H1 (cell line): ENCODE measurements around the gene IRF7. TPM values are rescaled to one million over a fixed set of nuclear protein-coding genes. Genes with fewer than 3 reads are reported as not detected.

Experiments
- CTCF ChIA-PET: fragments of 300-600 bp; sonication (Branson Sonifier 250); formaldehyde crosslinking; loops from one replicate; lab custom pipeline; 2021; ENCODE audit not compliant: partially characterized antibody; lab: Charles Lee
- POLR2A ChIA-PET: fragments of 300-600 bp; sonication (Branson Sonifier 250); formaldehyde crosslinking; loops from one replicate; lab custom pipeline; 2021; ENCODE audit warnings: inconsistent platforms; ENCODE audit not compliant: partially characterized antibody; lab: Charles Lee
- DNase-seq, 2 experiments: peaks; one replicate each; pipeline versions ENCODE4 v3.0.0 to v3.0.0-alpha.2; 2010 to 2022; ENCODE audit warnings: low spot score in 2 of 2, low read depth in 1 of 2, mixed read lengths in 1 of 2
- FAIRE-seq: peaks from 2 replicates; lab custom pipeline; 2011; peaks lifted over from hg19 to GRCh38; lab: Jason Lieb, UNC
- H2AFZ ChIP-seq: 2 replicates; pipeline ENCODE4 v1.8.1; 2012; ENCODE audit warnings: low read length, inconsistent platforms
- H2AK5ac ChIP-seq: 2 replicates; pipeline ENCODE4 v1.6.1; 2013; ENCODE audit warnings: low read depth, low read length
- H2BK120ac ChIP-seq: replicated peaks from 2 replicates; pipeline ENCODE3; 2013; ENCODE audit warnings: low read depth, low read length, inconsistent platforms
- H2BK12ac ChIP-seq: 2 replicates; pipeline ENCODE4 v1.6.1; 2013; ENCODE audit warnings: low read depth, low read length
- H2BK15ac ChIP-seq: 2 replicates; pipeline ENCODE4 v1.6.1; 2013; ENCODE audit warnings: low read length
- H2BK20ac ChIP-seq: 2 replicates; pipeline ENCODE4 v1.6.1; 2013; ENCODE audit warnings: low read length
- H2BK5ac ChIP-seq: 2 replicates; pipeline ENCODE4 v1.6.1; 2013; ENCODE audit warnings: low read depth, low read length
- H3K14ac ChIP-seq: 2 replicates; pipeline ENCODE4 v1.6.1; 2013; ENCODE audit warnings: inconsistent platforms; ENCODE audit not compliant: insufficient read length
- H3K18ac ChIP-seq: 2 replicates; pipeline ENCODE4 v1.6.1; 2013; ENCODE audit warnings: low read length; ENCODE audit errors: extremely low read depth
- H3K23ac ChIP-seq: 2 replicates; pipeline ENCODE4 v1.6.1; 2013; ENCODE audit warnings: inconsistent platforms; ENCODE audit not compliant: insufficient read length
- H3K23me2 ChIP-seq: 2 replicates; pipeline ENCODE4 v1.6.1; 2013; ENCODE audit warnings: low read depth, low read length
- H3K27ac ChIP-seq: 2 replicates; pipeline ENCODE4 v1.6.1; 2011; ENCODE audit warnings: low read depth, low read length, inconsistent platforms
- H3K27me3 ChIP-seq, 4 experiments: replicated peaks in 1 of 4; 1 replicate in 1 of 4; 2 replicates in 3 of 4; pipeline versions ENCODE4 v1.6.1 to v1.8.1; 2011 to 2013; ENCODE audit warnings: low read length in 3 of 4, mild to moderate bottlenecking in 3 of 4, inconsistent platforms in 2 of 4, mixed read lengths in 2 of 4, moderate library complexity in 1 of 4; ENCODE audit not compliant: control insufficient read depth in 3 of 4, insufficient read depth in 3 of 4; ENCODE audit errors: extremely low read depth in 1 of 4
- H3K36me3 ChIP-seq, 4 experiments: 2 replicates each; pipeline versions ENCODE4 v1.6.1 to v1.8.1; 2011 to 2013; ENCODE audit warnings: mild to moderate bottlenecking in 4 of 4, low read length in 3 of 4, moderate library complexity in 2 of 4, control low read depth in 1 of 4, inconsistent platforms in 1 of 4; ENCODE audit not compliant: insufficient read depth in 4 of 4, control insufficient read depth in 2 of 4
- H3K4ac ChIP-seq: replicated peaks from 2 replicates; pipeline ENCODE3; 2013; ENCODE audit warnings: low read length, low read depth, mixed read lengths, inconsistent platforms; ENCODE audit not compliant: insufficient read length
- H3K4me1 ChIP-seq, 4 experiments: replicated peaks in 1 of 4; 1 replicate in 1 of 4; 2 replicates in 3 of 4; pipeline versions ENCODE4 v1.6.1 to v1.8.1; 2011 to 2013; ENCODE audit warnings: low read length in 3 of 4, inconsistent platforms in 2 of 4, mixed read lengths in 1 of 4; ENCODE audit not compliant: insufficient read depth in 4 of 4, control insufficient read depth in 3 of 4
- H3K4me2 ChIP-seq, 2 experiments: 2 replicates each; pipeline versions ENCODE4 v1.6.1 to v1.8.1; 2011 to 2013; ENCODE audit warnings: low read depth in 2 of 2, low read length in 2 of 2, control low read depth in 1 of 2, inconsistent platforms in 1 of 2, mild to moderate bottlenecking in 1 of 2; ENCODE audit not compliant: insufficient read depth in 1 of 2
- H3K4me3 ChIP-seq, 4 experiments: fragments of 200-600, 300-600 bp in 1 of 4; sonication (generic), shearing (Covaris generic), sonication (Bioruptor Twin) in 1 of 4; 2 replicates each; pipeline versions ENCODE4 v1.5.1 to v1.8.1; 2011 to 2016; ENCODE audit warnings: low read length in 4 of 4, low read depth in 3 of 4, control low read depth in 2 of 4, inconsistent platforms in 2 of 4, mild to moderate bottlenecking in 2 of 4, mixed read lengths in 1 of 4, moderate library complexity in 1 of 4; ENCODE audit not compliant: insufficient read depth in 2 of 4; ENCODE audit errors: extremely low read depth in 1 of 4
- H3K56ac ChIP-seq: replicated peaks from 2 replicates; pipeline ENCODE3; 2013; ENCODE audit warnings: low read depth, mild to moderate bottlenecking, mixed read lengths, low read length, inconsistent platforms; ENCODE audit not compliant: insufficient read length
- H3K79me1 ChIP-seq: 2 replicates; pipeline ENCODE4 v1.6.1; 2013; ENCODE audit warnings: low read depth, low read length, control low read depth
- H3K79me2 ChIP-seq, 2 experiments: 2 replicates each; pipeline versions ENCODE4 v1.6.1 to v1.8.1; 2012 to 2013; ENCODE audit warnings: low read length in 2 of 2, mild to moderate bottlenecking in 2 of 2, inconsistent platforms in 1 of 2; ENCODE audit not compliant: insufficient read depth in 2 of 2, control insufficient read depth in 1 of 2
- H3K9ac ChIP-seq, 4 experiments: replicated peaks in 1 of 4; 1 replicate in 1 of 4; 2 replicates in 3 of 4; pipeline versions ENCODE4 v1.6.1 to v1.8.1; 2011 to 2013; ENCODE audit warnings: low read depth in 3 of 4, low read length in 3 of 4, control low read depth in 2 of 4, mild to moderate bottlenecking in 2 of 4, moderate library complexity in 2 of 4, inconsistent platforms in 1 of 4; ENCODE audit errors: extremely low read depth in 1 of 4
- H3K9me3 ChIP-seq, 2 experiments: 2 replicates each; pipeline versions ENCODE4 v1.6.1 to v1.8.1; 2012 to 2013; ENCODE audit warnings: mild to moderate bottlenecking in 2 of 2, moderate library complexity in 2 of 2, control low read depth in 1 of 2, inconsistent platforms in 1 of 2, low read depth in 1 of 2, low read length in 1 of 2, mixed read lengths in 1 of 2; ENCODE audit not compliant: insufficient read depth in 2 of 2
- H4K20me1 ChIP-seq, 2 experiments: replicated peaks in 1 of 2; 2 replicates each; pipeline versions ENCODE3 to v1.8.1; 2011 to 2013; ENCODE audit warnings: inconsistent platforms in 2 of 2, low read length in 2 of 2, mild to moderate bottlenecking in 1 of 2; ENCODE audit not compliant: insufficient read depth in 2 of 2, control insufficient read depth in 1 of 2
- H4K5ac ChIP-seq: 2 replicates; pipeline ENCODE4 v1.6.1; 2013; ENCODE audit warnings: low read length, low read depth, mixed read lengths, inconsistent platforms; ENCODE audit not compliant: insufficient read length
- H4K8ac ChIP-seq: 2 replicates; pipeline ENCODE4 v1.8.0; 2013; ENCODE audit warnings: mild to moderate bottlenecking, moderate library complexity, low read length, inconsistent platforms; ENCODE audit not compliant: insufficient read depth; ENCODE audit errors: extremely low read depth
- H4K91ac ChIP-seq: replicated peaks from 2 replicates; pipeline ENCODE3; 2013; ENCODE audit warnings: low read length, mixed read lengths, inconsistent platforms; ENCODE audit not compliant: insufficient read length
- NANOG ChIP-seq: IDR thresholded peaks from 2 replicates; pipeline ENCODE4 v1.6.1; 2011; ENCODE audit warnings: low read length, low read depth, mild to moderate bottlenecking, inconsistent platforms; ENCODE audit not compliant: insufficient read depth, poor library complexity, severe bottlenecking
- SP4 ChIP-seq: IDR thresholded peaks from 2 replicates; pipeline ENCODE4 v1.6.1; 2012; ENCODE audit warnings: low read length, inconsistent platforms
- WGBS, 2 experiments: shearing (Covaris generic) in 1 of 2; methylation state at CpG; one replicate each; pipeline versions ENCODE4 v1.1.6 to v1.1.7; 2013 to 2015; ENCODE audit warnings: low lambda C conversion rate in 2 of 2, mixed read lengths in 2 of 2, inconsistent platforms in 1 of 2, low coverage in 1 of 2, missing lambda C conversion rate in 1 of 2; ENCODE audit not compliant: insufficient replicate concordance in 2 of 2, insufficient coverage in 1 of 2, insufficient read length in 1 of 2; ENCODE audit errors: extremely low coverage in 1 of 2, missing lambda C conversion rate in 1 of 2; 5-methylcytosine and 5-hydroxymethylcytosine counted together
- polyA plus RNA-seq, 7 experiments: library from polyadenylated mRNA; depleted of rRNA in 3 of 7; stranded (reverse) in 5 of 7; unstranded in 2 of 7; fragments of >200 nt in 5 of 7; fragments of 200-250 nt in 2 of 7; gene quantifications; 1 replicate in 5 of 7; 2 replicates in 1 of 7; 4 replicates in 1 of 7; pipeline versions ENCODE4 v1.2.1 to v1.2.3, GENCODE V29; 2011 to 2013; ENCODE audit warnings: missing spikeins in 2 of 7, mixed read lengths in 2 of 7
- total RNA-seq: library from RNA; stranded (reverse); fragmentation: NEBNext Ultra II Directional; extraction: Animal tissue kit (Norgen Biotek cat#: 25700); gene quantifications from 2 replicates; pipeline ENCODE4 v1.2.1, GENCODE V29; 2021

Gene IRF7
- total and polyA plus RNA-seq, 2 of the 8 experiments (the other 6 are each of a cell fraction or from before 2014, with no cell fraction given), result 9.1 to 9.6 TPM

GRCh38 chr11:621838-622237 lies 6.1 kb upstream of the IRF7 start:
- Histone ChIP-seq H3K79me1 (no peaks in the 10 kb centered on the region), H3K9me3 (no peaks in the 10 kb centered on the region)

More at GRCh38 chr11:621838-622237, 6.1 kb upstream of the IRF7 start:
- H2BK120ac ChIP-seq, result no peak overlapping the region
- no peak overlapping the region for H2BK12ac ChIP-seq
- no peak overlapping the region for H4K5ac ChIP-seq
- H3K18ac ChIP-seq, result no peak overlapping the region
- H2AK5ac ChIP-seq, result no peak overlapping the region
- H4K20me1 ChIP-seq, result peaks cover 0 to 9% of the 10 kb centered on the region in 2 experiments
- H3K36me3 ChIP-seq, result no peaks in the 10 kb centered on the region
- no peak overlapping the region for H2AFZ ChIP-seq
- 94% methylated on average over 27 of the region's 27 CpGs; no CpG with 5 or more reads in 1 of the 2 experiments for WGBS, 2 experiments
- no peak overlapping the region for H3K27ac ChIP-seq
- ChIA-PET POLR2A (interaction anchor here (2.8 kb wide), 1 partner anchor 17 kb away, joined by 10 read pairs; no protein-coding TSS in a partner anchor), CTCF (interaction anchor here (1.3 kb wide), 1 partner anchor 11 kb away, joined by 4 read pairs; no protein-coding TSS in a partner anchor)
- no peak for FAIRE-seq
- H3K14ac ChIP-seq, result no peak overlapping the region
- no peak overlapping the region for H2BK15ac ChIP-seq
- H3K56ac ChIP-seq, result no peak overlapping the region
- no peak overlapping the region for H3K23ac ChIP-seq
- no peak overlapping the region for H2BK20ac ChIP-seq
- H3K23me2 ChIP-seq, result no peaks in the 10 kb centered on the region; the same call in 1 of the 2 replicates
- no peak overlapping the region for H3K4me2 ChIP-seq
- no peaks in the 10 kb centered on the region for H3K79me2 ChIP-seq
- peaks cover 0 to 4% (median 0%) of the 10 kb centered on the region in 4 experiments; a peak in 3 of 7 replicates for H3K27me3 ChIP-seq
- H4K91ac ChIP-seq, result no peak overlapping the region
- H3K4me1 ChIP-seq, result peaks cover 0 to 6% (median 1%) of the 10 kb centered on the region in 4 experiments; a peak in 3 of 7 replicates
- no peak overlapping the region; the same call in 1 of the 2 replicates for H2BK5ac ChIP-seq
- no peak overlapping the region for H3K4me3 ChIP-seq
- no peak overlapping the region for H3K4ac ChIP-seq
- no peak overlapping the region for H3K9ac ChIP-seq
- no peak overlapping the region for H4K8ac ChIP-seq
- TF ChIP-seq NANOG (no peak), SP4 (no peak)
- DNase-seq, result no peak
